Globus pallidus (tissue), 1 donor: Measurements from ENCODE around the gene PARD6B.
A peak's percentile ranks its signal among the peaks of the same experiment; 100 is the strongest.
"Not testable (repeated sequence)": the region's sequence is repeated elsewhere in the genome, so short reads cannot be mapped to it uniquely, and the experiment has no call there.

Experiments used
- DNase-seq: peaks from one replicate; pipeline ENCODE4 v3.0.0-alpha.2; 2015; ENCODE audit warnings: low spot score

The PARD6B gene

DNA sequence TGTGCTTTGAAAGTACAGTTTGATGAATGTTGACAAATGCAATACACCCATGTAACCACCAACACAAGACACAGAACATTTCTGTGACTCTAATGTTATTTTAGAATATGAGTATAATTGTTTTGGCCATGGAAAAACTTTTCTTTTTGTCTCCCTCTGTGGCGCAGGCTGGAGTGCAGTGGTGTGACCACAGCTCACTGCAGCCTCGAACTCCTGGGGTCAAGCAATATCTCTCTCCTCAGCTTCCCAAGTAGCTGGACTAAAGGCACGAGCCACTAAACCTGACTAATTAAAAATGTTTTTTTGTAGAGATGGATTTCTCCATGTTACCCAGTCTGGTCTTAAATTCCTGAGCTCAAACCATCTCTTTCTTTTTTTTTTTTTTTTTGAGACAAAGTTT is 43.1 kb downstream of the PARD6B start:
- no peak for DNase-seq

DNA sequence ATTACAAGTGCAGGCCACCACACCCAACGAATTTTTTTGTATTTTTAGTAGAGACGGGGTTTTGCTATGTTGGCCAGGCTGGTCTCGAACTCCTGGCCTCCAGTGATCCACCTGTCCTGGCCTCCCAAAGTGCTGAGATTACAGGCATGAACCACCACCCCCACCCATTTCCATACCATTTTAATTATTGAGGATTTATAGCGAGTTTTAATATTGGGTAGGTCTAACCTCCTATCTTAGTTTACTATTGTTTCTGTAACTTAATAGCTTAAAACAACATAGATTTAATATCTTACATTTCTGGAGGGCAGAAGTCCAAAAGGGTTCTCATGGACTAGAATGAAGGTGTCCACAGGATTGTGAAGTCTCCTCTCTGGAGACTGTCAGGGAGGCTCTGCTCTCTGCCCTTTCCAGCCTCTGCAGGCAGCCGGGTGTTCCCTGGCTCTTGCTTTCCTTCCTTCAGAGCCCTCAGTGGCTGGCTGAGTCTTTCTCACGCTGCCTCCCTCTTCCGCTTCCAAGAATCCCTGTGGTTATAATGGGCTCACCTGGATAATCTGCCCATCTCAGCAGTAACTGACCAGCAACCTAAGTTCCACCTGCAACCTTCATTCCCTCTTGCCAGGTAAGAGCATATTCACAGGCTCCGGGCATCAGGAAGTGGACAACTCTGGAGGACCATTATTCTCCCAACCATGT is 44.9 kb downstream of the PARD6B start:
- DNase-seq: no peak

DNA sequence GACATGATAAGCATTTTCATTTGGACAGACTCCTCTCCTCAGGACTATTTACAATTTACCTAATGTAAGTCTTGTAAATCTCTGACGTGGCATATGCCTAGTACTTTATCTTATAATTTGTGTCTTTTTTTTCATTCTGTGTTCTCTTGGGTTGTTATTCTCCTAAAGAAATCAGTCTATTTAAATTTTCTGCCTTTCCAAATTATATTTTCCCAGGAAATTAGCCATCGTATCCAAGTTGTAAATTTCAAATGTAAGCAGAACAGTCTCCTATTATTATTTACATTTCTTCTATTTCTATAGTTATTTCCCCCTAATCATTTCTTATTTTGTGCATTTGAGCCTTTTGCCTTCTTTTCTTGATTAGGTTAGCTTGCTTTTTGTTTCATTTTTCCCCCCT is 46.0 kb downstream of the PARD6B start:
- no peak for DNase-seq

DNA sequence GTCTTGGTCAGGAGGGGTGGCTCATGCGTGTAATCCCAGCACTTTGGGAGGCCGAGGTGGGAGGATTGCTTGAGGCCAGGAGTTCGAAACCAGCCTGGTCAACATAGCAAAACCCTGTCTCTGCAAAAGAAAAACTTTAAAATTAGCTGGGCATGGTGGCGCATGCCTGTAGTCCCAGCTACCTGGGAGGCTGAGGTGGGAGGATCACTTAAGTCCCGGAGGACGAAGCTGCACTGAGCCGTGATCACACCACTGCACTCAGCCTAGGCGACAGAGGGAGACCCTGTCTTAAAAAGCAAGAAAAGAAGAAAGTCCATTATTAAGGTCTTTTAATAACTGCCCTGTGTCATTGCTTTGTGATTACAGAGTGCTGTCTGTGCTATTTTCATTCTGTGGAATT is 47.6 kb downstream of the PARD6B start:
- not testable (repeated sequence) for DNase-seq

DNA sequence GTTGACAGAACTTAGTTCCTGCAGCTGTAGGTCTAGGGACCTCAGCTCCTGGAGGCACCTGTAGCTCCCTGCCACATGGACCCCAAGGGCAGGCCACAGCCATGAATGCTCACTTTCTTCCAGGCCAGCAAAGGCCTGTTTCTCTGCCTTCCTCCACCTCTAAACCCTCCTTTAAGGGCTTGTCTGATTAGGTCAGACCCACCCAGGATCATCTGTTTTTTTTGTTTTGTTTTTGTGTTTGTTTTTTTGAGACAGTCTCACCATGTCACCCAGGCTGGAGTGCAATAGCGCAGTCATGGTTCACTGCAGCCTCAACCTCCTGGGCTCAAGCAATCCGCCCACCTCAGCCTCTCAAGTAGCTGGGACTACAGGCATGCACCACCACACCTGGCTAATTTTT is 52.0 kb downstream of the PARD6B start:
- no peak for DNase-seq

DNA sequence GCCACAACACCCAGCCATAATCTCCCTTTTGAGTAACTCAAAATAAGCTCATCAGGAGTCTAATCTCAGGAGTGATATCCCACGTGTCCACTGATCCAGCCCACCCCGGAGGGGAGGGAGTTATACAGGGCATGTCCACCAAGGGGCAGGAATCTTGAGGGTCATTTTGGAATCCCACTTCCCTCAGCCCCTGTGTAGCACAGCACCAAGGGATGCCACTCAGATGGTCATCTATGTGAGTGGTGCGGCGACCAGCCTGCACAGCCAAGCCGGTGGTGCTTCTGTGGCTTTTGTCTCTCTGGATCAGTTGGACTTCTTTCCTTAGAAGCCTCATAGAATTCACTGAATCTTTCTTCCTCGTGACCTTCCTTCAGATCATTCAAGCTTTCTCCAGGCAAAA is 52.5 kb downstream of the PARD6B start:
- no peak for DNase-seq

DNA sequence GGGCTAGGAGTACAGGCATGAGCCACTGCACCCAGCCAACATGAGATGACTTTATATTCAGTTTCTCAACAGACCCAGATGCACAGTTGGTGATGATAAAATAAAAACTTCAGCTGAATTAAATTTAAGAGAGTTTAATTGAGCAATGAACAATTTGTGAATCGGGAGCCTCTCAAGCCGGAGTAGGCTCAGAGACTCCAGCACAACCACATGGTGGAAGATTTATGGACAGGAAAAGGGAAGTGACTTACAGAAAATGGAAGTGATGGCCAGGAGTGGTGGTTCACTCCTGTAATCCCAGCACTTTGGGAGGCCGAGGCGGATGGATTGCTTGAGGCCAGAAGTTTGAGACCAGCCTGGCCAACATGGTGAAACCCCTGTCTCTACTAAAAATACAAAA is 53.1 kb downstream of the PARD6B start:
- DNase-seq: no peak

DNA sequence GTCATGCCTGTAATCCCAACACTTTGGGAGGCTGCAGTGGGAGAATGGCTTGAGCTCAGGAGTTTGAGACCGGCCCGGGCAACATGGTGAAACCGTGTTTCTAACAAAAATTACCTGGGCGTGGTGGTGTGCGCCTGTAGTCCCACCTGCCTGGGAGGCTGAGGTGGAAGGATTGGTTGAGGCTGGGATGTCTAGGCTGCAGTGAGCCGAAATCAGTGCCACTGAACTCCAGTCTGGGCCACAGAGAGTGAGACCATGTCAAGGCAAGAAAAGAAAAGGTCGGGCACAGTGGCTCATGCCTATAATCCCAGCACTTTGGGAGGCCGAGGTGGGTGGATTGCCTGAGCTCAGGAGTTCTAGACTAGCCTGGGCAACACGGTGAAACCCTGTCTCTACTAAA is 55.3 kb downstream of the PARD6B start:
- no peak for DNase-seq

DNA sequence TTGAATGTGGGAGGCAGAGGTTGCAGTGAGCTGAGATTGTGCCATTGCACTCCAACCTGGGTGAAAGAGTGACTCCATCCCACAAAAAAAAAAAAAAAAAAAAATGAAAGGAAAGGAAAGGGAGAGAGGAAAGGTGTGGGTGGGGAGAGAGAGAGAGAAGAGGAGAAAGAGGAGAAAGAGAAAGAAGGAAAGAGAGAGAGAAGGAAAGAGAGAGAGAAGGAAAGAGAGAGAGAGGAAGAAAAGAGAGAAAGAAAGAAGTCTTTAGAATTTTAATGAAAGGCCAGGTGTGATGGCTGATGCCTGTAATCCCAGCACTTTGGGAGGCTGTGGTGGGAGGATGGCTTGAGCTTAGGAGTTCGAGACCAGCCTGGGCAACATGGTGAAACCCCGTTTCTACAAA is 55.8 kb downstream of the PARD6B start:
- DNase-seq: no peak

DNA sequence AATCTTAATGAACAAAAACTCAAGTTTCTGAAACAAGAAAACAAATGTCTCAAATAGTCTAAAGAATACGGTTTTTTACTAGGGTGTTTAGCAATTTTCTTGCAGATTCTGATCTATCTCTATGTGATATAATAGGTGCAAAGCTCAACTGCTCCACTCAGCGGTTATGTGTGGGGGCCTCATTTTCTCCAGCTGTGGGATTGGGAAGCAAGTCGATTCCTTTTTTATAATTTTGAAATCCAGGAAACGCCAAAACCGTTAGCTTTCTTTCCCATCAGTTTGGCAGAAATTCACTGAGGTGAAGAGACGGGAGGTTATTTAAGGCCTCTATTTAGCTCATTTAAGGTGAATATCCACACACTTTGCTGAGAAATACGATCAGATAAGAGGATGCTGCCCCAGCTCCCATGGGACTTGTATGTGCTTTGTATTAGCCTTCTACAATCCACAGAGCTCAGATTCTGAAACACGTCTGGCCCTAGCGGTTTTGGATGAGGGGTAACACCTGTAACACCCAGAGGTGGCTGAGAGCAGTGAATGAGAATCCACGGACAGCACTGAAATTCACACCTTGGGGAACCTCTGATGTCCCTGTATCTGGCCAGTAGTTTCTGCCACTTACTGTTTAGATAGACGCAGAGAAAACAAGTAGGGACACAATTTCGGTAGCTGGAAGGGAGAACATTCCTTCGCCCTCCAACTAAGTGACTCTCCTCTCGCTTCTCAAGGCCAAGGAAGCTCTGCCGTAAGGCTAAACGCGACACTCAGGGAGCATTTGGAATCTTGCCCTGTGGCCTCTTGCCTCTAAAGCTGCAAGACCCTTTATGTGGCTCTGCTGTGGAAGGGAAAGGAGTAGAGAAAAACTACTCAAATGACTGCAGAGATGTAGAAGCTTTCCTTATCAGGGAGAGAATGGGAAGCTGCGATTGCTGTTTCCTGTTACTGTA is 56.9 kb downstream of the PARD6B start:
- DNase-seq: peak; percentile 36

DNA sequence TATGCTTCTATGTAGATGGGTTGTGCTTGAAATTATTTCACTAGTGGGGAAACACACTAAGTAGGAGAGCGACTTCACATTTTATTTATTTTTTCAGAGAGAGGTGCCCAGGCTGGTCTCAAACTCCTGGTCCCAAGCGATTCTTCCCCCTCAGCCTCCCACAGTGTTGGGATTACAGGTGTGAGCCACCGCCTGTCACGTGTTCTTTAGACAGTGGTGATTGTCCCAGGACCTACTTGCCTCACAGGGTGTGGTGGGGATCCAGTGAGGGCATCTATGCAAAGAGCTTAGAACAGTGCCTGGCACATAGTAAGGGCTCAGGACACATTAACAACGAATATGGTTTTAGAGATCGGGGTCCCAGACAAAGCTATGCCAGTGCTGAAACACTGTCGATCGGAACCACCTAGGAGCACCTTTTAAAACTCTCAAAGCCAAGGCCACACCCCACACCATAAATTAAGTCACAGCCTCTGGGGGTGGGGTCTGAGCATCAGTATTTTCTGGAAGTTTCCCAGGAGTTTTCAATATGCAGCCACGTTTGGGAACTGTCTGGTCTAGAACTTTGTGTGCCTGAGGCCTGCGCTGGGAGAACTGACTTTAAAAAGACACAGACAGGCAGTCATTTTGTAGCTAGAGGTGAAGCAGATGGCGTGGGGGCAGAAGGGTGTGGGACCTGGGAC is 58.7 kb downstream of the PARD6B start:
- no peak for DNase-seq

DNA sequence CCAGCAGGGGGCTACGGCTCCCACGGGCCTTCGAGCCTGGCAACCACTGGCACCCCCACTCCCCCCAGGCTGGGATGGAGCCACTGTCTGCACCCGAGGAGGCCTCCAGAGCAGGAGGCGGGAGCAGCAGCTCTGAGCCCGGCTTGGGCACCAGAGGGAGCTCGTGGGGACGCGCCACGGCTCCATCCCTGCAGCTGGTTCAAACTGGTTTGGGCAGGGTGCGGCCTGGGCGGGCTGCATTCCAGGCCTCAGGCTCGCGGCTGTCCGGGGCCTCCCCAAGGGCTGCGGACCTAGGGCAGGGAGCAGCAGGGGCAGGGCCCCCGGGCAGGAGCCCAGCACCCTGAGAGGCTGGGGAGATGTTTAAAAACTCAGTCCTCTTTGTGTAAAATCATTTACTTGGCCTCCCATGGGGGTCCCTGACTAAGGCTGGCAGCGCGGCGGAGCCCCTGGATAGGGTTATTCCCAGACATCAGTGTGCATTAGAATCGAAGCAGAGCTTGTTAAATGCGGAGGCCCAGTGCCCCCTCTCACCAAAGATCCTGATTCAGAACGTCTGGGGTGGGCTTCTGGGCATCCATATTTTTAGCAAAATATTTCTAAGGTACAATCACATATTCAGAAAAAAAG is 59.4 kb downstream of the PARD6B start:
- peak; percentile 83 for DNase-seq

DNA sequence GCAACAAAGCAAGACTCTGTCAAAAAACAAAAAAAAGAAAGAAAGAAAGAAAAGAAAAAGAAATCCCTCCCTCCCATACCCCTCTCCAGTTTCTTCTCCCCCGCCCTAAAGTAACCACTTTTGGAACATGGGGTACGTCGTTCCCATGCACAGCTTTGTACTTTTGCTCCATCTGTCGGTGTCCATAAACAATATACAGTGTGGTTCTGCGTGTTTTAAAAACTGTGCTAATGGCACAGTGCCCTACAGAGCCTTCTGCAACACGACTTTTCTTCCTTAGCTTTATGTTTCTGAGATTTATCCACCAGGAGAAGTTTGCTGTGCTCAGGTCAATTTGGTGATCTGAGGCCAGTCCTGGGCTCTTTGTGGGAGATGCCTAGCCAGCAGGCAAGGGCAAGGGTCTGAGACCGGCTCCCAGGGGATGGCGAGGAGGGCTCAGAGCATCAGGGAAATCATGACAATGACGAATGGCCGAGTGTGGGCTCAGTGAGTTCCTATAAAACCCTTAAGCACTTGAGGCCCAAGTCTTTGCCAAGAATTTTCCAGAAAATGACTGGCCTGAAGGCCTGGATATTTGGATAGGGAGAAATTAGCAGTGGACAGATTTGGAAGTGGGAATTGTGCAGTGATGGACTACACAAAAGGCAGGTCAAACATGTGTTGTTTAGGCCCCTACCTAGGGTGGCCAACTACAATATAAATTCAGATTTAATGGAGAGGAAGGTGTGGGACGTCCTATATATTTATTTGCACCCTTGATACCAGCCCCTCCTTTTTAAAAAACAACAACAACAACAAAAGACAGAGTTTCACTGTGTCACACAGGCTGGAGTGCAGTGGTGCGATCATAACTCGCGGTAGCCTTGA is 61.6 kb downstream of the PARD6B start:
- DNase-seq: no peak

DNA sequence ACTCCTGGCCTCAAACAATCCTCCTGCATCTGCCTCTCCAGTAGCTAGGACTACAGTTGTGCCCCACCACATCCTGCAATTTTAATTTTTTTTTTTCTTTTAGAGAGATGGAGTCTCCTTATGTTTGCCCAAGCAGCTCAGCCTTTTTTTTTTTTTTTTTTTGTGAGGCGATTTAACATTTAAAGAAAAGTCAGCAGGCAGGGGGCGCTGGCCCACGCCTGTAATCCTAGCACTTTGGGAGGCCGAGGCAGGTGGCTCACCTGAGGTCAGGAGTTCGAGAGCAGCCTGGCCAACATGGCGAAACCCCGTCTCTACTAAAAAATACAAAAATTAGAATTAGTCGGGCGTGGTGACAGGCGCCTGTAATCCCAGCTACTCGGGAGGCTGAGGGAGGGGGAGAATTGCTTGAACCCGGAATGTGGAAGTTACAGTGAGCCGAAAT is 62.2 kb downstream of the PARD6B start:
- not testable (repeated sequence) for DNase-seq

DNA sequence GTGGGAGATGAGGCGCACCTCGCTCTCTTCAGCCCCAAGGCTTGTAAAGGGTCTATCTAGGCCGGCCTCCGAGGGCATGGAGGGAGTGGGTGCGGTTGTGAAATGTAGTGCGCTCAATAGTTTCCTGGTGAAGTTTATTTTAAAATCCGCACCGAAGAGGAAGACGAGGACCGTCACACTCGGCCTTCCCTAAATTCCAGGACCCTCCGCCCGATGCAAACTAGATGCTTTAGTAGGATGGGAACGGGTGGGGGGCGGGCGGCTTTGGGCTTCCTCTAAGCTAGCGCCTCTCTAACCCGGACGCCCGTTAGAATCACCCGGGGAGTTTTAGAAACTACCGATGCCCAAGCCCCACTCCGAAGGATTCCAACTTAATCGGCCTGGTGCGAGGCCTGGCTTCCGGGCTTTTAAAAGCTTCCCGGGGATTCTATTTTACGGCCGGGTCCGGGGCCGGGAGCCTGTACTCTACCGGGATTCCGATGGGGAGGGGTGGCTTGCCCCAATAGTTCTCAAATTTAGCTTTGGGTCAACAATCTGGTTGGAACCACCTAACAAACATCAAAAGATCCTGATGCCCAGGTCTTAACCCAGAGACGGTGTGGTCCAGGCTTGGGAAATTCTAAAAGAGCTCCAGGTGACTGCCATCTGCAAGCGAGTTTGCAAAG is 62.9 kb downstream of the PARD6B start:
- no peak for DNase-seq

DNA sequence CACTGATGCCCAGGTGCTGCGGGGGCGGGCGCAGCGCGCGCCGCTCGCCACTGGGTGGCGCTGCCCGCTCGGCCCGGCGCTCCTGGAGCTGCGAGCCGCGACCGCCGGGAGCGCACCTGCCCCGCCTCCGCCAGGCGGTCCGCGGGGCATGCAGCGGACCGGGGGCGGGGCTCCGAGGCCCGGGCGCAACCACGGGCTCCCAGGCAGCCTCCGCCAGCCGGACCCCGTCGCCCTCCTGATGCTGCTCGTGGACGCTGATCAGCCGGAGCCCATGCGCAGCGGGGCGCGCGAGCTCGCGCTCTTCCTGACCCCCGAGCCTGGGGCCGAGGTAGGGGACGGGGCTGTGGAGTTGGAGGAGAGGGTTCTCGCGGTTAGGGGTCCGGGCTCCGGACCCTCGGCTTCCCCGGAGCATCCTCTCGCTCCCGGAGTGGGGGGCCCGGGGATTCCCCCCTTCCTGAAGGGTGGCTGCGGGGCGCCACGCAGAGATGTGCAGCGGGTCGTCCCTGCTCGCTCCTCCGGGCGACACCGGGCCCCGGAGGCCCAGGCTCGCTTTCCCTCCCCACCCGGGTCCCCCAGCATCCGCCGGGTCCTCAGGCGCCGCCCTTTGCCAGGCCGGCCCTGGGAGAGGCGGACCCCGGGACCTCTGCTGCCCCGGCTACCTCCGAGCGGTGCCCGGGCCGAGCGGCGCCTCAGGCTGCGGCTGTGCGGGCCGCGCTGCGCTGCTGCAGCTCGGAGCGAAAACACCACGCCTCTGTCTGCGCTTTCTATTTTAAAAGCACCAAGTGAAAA is 63.7 kb downstream of the PARD6B start, which contains the start of gene BCAS4:
TSS of gene BCAS4 (plus strand) at position 216 of the 789 bp plus-strand sequence. CDS start at position 239, 23 bp downstream.
- peak; percentile 54 for DNase-seq

DNA sequence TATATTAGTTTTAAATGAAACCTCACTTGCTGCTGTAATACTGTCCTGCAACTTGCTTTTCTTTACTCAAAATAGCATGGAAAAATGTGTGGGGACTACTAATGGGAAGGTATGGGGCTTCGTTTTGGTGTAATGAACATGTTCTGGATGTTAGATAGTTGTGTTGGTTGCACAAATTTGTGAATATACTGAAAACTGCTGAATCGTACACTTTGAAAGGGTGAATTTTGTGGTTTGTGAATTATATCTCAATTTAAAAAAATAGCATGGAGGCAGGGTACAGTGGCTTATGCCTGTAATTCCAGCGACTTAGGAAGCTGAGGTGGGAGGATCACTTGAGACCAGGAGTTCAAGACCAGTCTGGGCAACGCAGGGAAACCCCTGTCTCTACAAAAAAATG is 65.8 kb downstream of the PARD6B start:
- DNase-seq: no peak

DNA sequence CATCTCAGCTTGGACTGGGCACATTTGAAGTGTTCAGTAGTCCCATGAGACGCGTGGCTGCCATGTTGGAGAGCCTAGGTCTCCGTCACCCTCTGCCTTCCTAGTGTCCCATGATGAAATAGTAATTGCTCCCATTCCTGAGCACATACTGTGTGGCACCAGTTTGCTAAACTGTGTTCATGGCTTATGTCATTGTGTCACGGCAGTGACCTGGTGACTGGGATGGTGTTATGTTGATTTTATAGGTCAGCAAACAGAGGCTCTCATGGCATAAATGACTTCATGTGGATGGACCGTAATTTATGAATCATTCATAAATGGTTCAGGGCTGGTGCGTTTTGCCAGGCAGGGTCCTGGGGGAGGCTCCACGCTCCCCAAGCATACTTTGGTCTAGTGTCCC is 67.3 kb downstream of the PARD6B start:
- DNase-seq: no peak

DNA sequence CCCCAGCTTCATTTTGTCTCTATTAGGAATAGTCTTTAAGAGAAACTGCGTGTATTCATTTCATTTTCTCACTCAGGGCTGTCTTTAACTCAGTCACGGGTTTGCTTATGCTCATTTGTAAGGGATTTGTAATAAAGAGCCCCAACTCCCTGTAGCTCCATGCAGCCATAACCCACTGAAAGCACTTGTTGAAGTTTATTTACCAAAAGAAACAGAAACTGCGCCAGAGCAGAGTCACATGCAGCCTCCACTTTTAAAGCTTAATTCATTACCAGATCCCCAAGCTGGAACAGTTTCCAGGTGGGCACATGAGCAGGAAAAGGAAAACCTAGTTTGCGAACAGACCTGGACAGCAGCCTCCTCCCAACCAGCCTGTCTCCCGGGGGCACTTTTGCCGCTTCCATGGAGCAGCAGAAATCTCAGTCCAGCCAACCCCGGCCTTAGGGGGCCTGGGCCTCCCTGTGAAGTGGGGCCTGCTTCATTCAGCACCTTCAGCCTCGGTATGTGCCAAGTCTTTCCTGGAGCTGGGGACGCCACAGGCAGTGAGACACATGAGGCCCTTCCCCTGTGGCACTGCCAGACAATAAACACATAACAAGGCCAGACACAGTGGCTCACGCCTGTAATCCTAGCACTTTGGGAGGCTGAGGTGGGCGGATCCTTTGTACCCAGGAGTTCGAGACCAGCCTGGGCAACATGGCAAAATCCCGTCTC is 68.0 kb downstream of the PARD6B start:
- no peak for DNase-seq
